HEK293 (cell line): ENCODE results near the gene PLEKHA7.

ENCODE experiments used
- CTCF ChIP-seq: fragments of 450-650 bp; formaldehyde crosslinking; IDR thresholded peaks from 2 replicates; pipeline ENCODE4 v1.5.1; 2016; ENCODE audit warnings: missing biosample characterization, missing genetic modification characterization
- GLI2 ChIP-seq: fragments of 450-650 bp; formaldehyde crosslinking; IDR thresholded peaks from 2 replicates; pipeline ENCODE4; 2017; ENCODE audit warnings: missing biosample characterization, missing genetic modification characterization, low read depth, borderline replicate concordance
- GLI4 ChIP-seq: fragments of 450-650 bp; formaldehyde crosslinking; IDR thresholded peaks from 2 replicates; pipeline ENCODE4 v1.5.1; 2016; ENCODE audit warnings: missing biosample characterization, missing genetic modification characterization
- PBX3 ChIP-seq: sonication (generic); formaldehyde crosslinking; IDR thresholded peaks from 2 replicates; pipeline ENCODE4 v1.8.1; 2022; ENCODE audit warnings: mild to moderate bottlenecking, moderate library complexity, missing genetic modification reagents
- YY2 ChIP-seq: fragments of 450-650 bp; formaldehyde crosslinking; IDR thresholded peaks from 2 replicates; pipeline ENCODE4 v1.5.1; 2016; ENCODE audit warnings: missing biosample characterization, missing genetic modification characterization
- ZBTB11 ChIP-seq: fragments of 450-650 bp; formaldehyde crosslinking; conservative IDR thresholded peaks from 2 replicates; pipeline ENCODE4 v1.5.1; 2016; ENCODE audit warnings: low read depth, missing biosample characterization, missing genetic modification characterization
- ZBTB7A ChIP-seq: fragments of 450-650 bp; formaldehyde crosslinking; IDR thresholded peaks from 2 replicates; pipeline ENCODE4 v1.5.1; 2016; ENCODE audit warnings: low read depth, missing biosample characterization, missing genetic modification characterization
- ZNF114 ChIP-seq: fragments of 450-650 bp; formaldehyde crosslinking; IDR thresholded peaks from 2 replicates; pipeline ENCODE4 v1.5.0; 2017; ENCODE audit warnings: missing biosample characterization, missing genetic modification characterization
- ZNF449 ChIP-seq: fragments of 450-650 bp; formaldehyde crosslinking; IDR thresholded peaks from 2 replicates; pipeline ENCODE4 v1.5.1; 2017; ENCODE audit warnings: missing biosample characterization, mild to moderate bottlenecking, missing genetic modification characterization, moderate library complexity
- ZNF629 ChIP-seq: fragments of 450-650 bp; formaldehyde crosslinking; IDR thresholded peaks from 2 replicates; pipeline ENCODE4 v1.5.1; 2017; ENCODE audit warnings: missing biosample characterization, missing genetic modification characterization
- ZNF747 ChIP-seq: fragments of 450-650 bp; formaldehyde crosslinking; IDR thresholded peaks from 2 replicates; pipeline ENCODE4 v1.5.1; 2016; ENCODE audit warnings: missing biosample characterization, missing genetic modification characterization
- ZNF76 ChIP-seq: fragments of 450-650 bp; formaldehyde crosslinking; IDR thresholded peaks from 2 replicates; pipeline ENCODE4; 2016; ENCODE audit warnings: low read depth, missing biosample characterization, missing genetic modification characterization, borderline replicate concordance

- no peak for TF ChIP-seq CTCF
- TF ChIP-seq ZBTB11 (tag by site-specific recombination): no peak
- no peak for TF ChIP-seq GLI4 (tag by site-specific recombination)
- no peak for TF ChIP-seq ZNF76 (tag by site-specific recombination)
- TF ChIP-seq GLI2: no peak
- TF ChIP-seq ZNF449: no peak
- TF ChIP-seq ZNF629: no peak
- TF ChIP-seq PBX3 (CRISPR knock-in tag): no peak
- TF ChIP-seq ZBTB7A (tag by site-specific recombination): no peak
- TF ChIP-seq ZNF114 (tag by site-specific recombination): no peak
- TF ChIP-seq ZNF747 (tag by site-specific recombination): no peak
- no peak for TF ChIP-seq YY2
Measured at GRCh38 chr11:16805938-16806337, 208.3 kb downstream of the PLEKHA7 start.
